ENCODE results near the gene ARHGEF28. TPM values are rescaled to one million over a fixed set of nuclear protein-coding genes. Genes with fewer than 3 reads are reported as not detected.

Gene ARHGEF28
- total and polyA plus RNA-seq, 2 of the 4 experiments (the other 2 are of a cell fraction): 3.6 to 16.0 TPM

GRCh38 chr5:73719632-73720031 is 93.6 kb downstream of the ARHGEF28 start:
- Histone ChIP-seq H2AK9ac (replicated peaks; ENCODE audit: low read depth, low read length, poor library complexity) (no peak overlapping the region), H2BK20ac (ENCODE audit: low read depth, low read length) (no peak overlapping the region), H4K91ac (ENCODE audit: insufficient read depth, low read depth, low read length) (no peak overlapping the region), H2BK5ac (ENCODE audit: low read depth, low read length, poor library complexity, severe bottlenecking) (no peak overlapping the region), H3K23ac (ENCODE audit: low read depth, low read length) (no peak overlapping the region), H4K20me1 (ENCODE audit: insufficient read depth, low read length) (no peaks in the 10 kb centered on the region), H3K36me3 (ENCODE audit: control insufficient read depth, insufficient read depth, low read length) (no peaks in the 10 kb centered on the region), H3K4me1 (ENCODE audit: control insufficient read depth, insufficient read depth, low read length) (peaks cover 2% of the 10 kb centered on the region; the same call in 1 of the 2 replicates), H3K18ac (ENCODE audit: low read depth, low read length) (no peak overlapping the region), H3K9me1 (ENCODE audit: insufficient read depth, low read length) (peaks cover 14% of the 10 kb centered on the region), H3K4ac (ENCODE audit: low read depth, low read length) (no peak overlapping the region), H2BK120ac (ENCODE audit: low read depth, low read length) (no peak overlapping the region), H3K9me3 (ENCODE audit: control insufficient read depth, insufficient read depth, low read length) (no peaks in the 10 kb centered on the region), H4K5ac (ENCODE audit: low read depth, low read length) (no peak overlapping the region), H3K27me3 (ENCODE audit: control insufficient read depth, insufficient read depth, low read length) (no peaks in the 10 kb centered on the region), H2BK15ac (ENCODE audit: low read depth, low read length) (no peak overlapping the region), H3K79me1 (ENCODE audit: low read depth in 1 of 2, low read length in 2 of 2) (peaks cover 8 to 46% of the 10 kb centered on the region in 2 experiments), H3K4me3 (ENCODE audit: insufficient read depth, low read depth, low read length) (no peak overlapping the region), H3K27ac (ENCODE audit: insufficient read depth, low read length) (no peak overlapping the region), H4K8ac (ENCODE audit: low read depth in 2 of 2, low read length in 2 of 2) (no peak overlapping the region), H3K9ac (ENCODE audit: low read depth, low read length) (no peak overlapping the region), H3K14ac (replicated peaks; ENCODE audit: low read depth, low read length) (no peak overlapping the region), H2AFZ (replicated peaks; ENCODE audit: low read length, poor library complexity) (no peak overlapping the region), H3K56ac (ENCODE audit: extremely low read depth, insufficient read depth, low read length) (no peak overlapping the region), H3K4me2 (ENCODE audit: low read depth, low read length) (no peak overlapping the region), H2AK5ac (ENCODE audit: low read depth, low read length) (no peak overlapping the region)
- no CpG with 5 or more reads among the region's 3 CpGs for WGBS, 2 experiments (ENCODE audit: extremely low coverage in 2 of 2, insufficient read length in 1 of 2)
- ATAC-seq (ENCODE audit: low read depth): no peak
- intact Hi-C loops (cut with micrococcal nuclease) (loop anchor here (5.0 kb wide), 1 partner anchor 53 kb away; no protein-coding TSS in a partner anchor), dilution Hi-C loops (cut with HindIII; ENCODE audit: low sequenced_read_pairs, unreplicated experiment) (no loop called here), in situ Hi-C loops (cut with MboI; ENCODE audit: low sequenced_read_pairs) (no loop called here)
- POLR2A ChIA-PET (ENCODE audit: unreplicated experiment): no interaction called here
- CTCF ChIA-PET: no interaction called here
- no TSS peak for BruUV-seq (replicated peaks)
- TF ChIP-seq NFE2L2 (IDR thresholded peaks at IDR 0.05; ENCODE audit: low read depth, low read length) (no peak), USF2 (IDR thresholded peaks at IDR 0.05; ENCODE audit: low read depth, low read length) (no peak), RAD21 (IDR thresholded peaks at IDR 0.05; ENCODE audit: low read length) (no peak), RFX5 (IDR thresholded peaks at IDR 0.05; ENCODE audit: low read depth, low read length) (no peak), CTCF (conservative IDR thresholded peaks at IDR 0.05; ENCODE audit: low read depth, low read length) (no peak), MAFK (IDR thresholded peaks at IDR 0.05; ENCODE audit: low read depth, low read length) (no peak), MXI1 (IDR thresholded peaks at IDR 0.05; ENCODE audit: borderline replicate concordance, low read depth, low read length) (no peak), RCOR1 (IDR thresholded peaks at IDR 0.05; ENCODE audit: insufficient replicate concordance, low read length) (no peak), BHLHE40 (IDR thresholded peaks at IDR 0.05; ENCODE audit: low read depth, low read length) (no peak), MAZ (IDR thresholded peaks at IDR 0.05; ENCODE audit: borderline replicate concordance, low read depth, low read length) (no peak), SMC3 (IDR thresholded peaks at IDR 0.05; ENCODE audit: low read depth, low read length) (no peak), FOS (IDR thresholded peaks at IDR 0.05; ENCODE audit: low read depth, low read length) (no peak)
- DNase-seq: no peak
